ENCODE results near the gene PYURF. TPM values are rescaled to one million over a fixed set of nuclear protein-coding genes. Genes with fewer than 3 reads are reported as not detected.

Gene PYURF
- total RNA-seq, 1 donor from 2014 or later: 94.1 TPM

DNA sequence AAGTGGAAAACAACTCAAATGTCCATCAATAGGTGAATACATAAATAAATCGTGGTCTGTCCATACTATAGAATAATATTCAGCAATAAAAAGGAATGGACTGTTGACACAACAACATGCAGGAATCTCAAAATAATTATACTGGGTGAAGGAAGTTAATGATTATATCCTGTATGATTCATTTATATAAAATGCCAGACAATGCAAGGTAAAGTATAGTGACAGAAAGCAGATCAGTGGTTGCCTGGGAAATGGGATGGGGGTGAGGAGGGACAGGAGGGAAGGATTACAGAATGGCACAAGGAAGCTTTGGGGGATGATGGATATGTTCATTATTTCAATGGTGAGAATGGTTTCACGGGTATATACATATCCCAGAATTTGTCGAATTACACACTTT, 12.3 kb downstream of the PYURF start:
- no peak for DNase-seq (ENCODE audit: low read depth in 2 of 2)

DNA sequence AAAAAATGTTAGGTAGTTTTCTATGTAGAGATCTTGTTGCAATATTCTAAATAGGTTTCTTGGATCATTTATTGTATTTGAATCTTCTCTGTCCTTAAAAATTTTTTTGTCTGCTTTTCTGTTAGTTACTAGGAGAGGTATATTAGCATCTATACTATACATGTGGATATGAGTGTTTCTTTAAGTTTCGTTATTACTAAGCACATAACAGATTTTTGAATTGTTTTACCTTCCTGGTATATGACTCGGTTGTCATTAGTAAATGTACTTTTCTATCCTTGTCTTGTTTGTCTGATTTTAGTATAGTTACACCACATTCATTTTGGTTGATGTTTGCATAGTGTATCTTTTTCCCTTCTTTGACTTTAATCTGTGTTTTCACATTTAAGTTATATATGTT, 20.2 kb downstream of the PYURF start:
- no peak for DNase-seq (ENCODE audit: low read depth in 2 of 2)

- no peak for DNase-seq (ENCODE audit: low read depth in 2 of 2)
Observed at GRCh38 chr4:88497859-88498409, 25.6 kb downstream of the PYURF start.

DNA sequence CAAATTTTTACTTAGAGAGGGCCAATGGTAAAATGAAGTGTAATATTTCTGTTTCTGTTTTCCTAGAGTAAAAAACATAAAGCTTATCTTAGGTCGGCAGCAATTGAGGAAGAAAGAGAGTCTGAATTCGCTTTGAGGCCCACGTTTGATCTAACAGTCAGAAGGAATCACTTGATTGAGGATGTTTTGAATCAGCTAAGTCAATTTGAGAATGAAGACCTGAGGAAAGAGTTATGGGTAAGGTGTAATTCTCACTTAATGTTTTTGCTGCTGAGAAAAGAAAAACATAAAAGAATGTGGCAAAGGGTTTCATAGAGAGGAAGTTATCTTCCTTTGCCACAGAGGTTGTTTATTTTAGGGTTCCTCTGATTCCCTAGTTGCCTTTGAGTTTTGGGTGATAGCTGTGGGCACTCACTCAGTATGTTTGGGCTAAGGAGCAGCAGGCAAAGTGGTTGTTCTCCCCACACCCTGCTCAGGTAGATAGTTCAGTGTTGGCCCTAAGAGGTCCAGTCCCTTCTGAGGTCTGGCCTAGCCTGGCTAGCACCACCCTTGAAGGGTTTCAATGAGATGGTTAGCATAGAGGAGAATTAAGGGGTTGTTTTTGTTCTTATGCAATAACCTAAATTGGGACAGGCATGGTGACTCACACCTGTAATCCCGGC, 34.3 kb downstream of the PYURF start:
- no peak for DNase-seq (ENCODE audit: low read depth in 2 of 2)

DNA sequence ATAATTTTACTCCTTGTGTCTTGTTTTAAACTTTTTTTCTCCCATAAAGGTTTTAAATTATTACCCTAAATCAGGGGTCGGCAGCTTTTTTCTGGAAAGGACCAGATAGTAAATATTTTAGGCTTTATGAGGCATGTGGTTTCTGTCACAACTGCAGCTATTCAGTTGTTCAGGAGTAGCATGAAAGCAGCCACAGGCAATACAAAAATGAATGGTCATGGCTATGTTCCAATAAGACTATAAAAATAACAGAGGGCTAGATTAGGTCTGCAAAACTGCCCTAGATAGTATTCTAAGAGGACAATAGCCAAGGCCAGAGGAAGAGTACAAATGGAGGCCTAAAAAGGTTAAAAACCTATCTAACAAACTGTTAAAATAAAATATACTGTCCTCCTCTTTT, 42.0 kb downstream of the PYURF start:
- DNase-seq (ENCODE audit: low read depth in 2 of 2): no peak

- DNase-seq (ENCODE audit: low read depth in 2 of 2): no peak
Observed at GRCh38 chr4:88478247-88478646, 45.3 kb downstream of the PYURF start.

DNA sequence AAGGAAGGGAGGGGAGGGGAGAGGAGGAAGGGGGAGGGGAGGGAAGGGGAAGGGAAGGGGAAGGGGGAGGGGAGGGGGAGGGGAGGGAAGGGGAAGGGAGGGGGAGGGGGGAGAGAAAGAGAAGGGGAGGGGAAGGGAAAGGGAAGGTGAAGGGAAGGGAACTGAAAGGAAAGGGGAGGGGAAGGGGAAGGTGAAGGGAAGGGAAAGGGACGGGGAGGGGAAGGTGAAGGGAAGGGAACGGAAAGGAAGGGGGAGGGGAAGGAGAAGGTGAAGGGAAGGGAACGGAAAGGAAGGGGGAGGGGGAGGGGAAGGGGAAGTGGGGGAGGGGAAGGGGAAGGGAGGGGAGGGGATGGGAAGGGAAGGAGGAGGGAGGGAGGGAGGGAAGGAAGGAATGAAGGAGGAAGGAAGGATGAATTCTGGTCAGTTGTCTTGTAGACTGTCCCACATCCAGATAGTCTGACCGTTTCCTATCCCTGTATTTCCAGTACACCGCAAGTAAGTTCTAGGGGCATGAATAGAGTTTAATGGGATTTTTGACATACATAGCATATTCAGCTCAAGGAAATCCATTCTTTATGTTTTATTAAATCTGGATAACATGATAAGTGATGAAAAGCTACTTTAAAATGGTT, 46.2 kb downstream of the PYURF start:
- DNase-seq (ENCODE audit: low read depth in 2 of 2): no peak

Other genes starting within 250 kb of the PYURF start
- 3.9 and 5.2 TPM in 2 replicates for gene PPM1K, start 239.2 kb downstream of the PYURF start, total RNA-seq
- gene HERC6, start 144.9 kb downstream of the PYURF start, total RNA-seq: 5.4 and 6.7 TPM in 2 replicates
- 1.4 and 3.4 TPM in 2 replicates for gene HERC5, start 66.7 kb downstream of the PYURF start, total RNA-seq
- gene HERC3, start 68.7 kb upstream of the PYURF start, total RNA-seq: 7.7 and 8.3 TPM in 2 replicates
- 1.9 and 2.4 TPM in 2 replicates for gene NAP1L5, start 174.1 kb upstream of the PYURF start, total RNA-seq